Natural killer cell (primary cell): Measurements from ENCODE around the gene ANKH. TPM values are rescaled to one million over a fixed set of nuclear protein-coding genes. Genes with fewer than 3 reads are reported as not detected.
A peak's percentile ranks its signal among the peaks of the same experiment; 100 is the strongest.

Source experiments
- ATAC-seq, 3 donors: fragments of 150-1000 bp in 2 of 3; fragments of 200-7000 bp in 1 of 3; cut with Tn5 transposase; 1 replicate in 1 of 3; 2 replicates in 2 of 3; pipeline ENCODE4 v1.10.0; 2021; ENCODE audit warnings: mild to moderate bottlenecking in 2 of 3, moderate library complexity in 2 of 3
- DNase-seq, 2 donors: peaks; one replicate each; pipeline versions ENCODE4 v3.0.0 to v3.0.0-alpha.2; 2013 to 2021; ENCODE audit warnings: mixed read lengths in 1 of 2
- H3K27ac ChIP-seq: one replicate; pipeline ENCODE4 v1.5.1; 2013; ENCODE audit warnings: mild to moderate bottlenecking, low read length
- H3K27me3 ChIP-seq: one replicate; pipeline ENCODE4 v1.6.1; 2013; ENCODE audit warnings: low read length; ENCODE audit not compliant: control insufficient read depth, insufficient read depth
- H3K36me3 ChIP-seq: one replicate; pipeline ENCODE4 v1.6.1; 2013; ENCODE audit warnings: low read length; ENCODE audit not compliant: control insufficient read depth, insufficient read depth
- H3K4me1 ChIP-seq: one replicate; pipeline ENCODE4 v1.6.1; 2013; ENCODE audit warnings: low read length; ENCODE audit not compliant: control insufficient read depth, insufficient read depth
- H3K4me3 ChIP-seq: one replicate; pipeline ENCODE4 v1.5.1; 2013; ENCODE audit warnings: low read length
- H3K9me3 ChIP-seq: one replicate; pipeline ENCODE4 v1.6.1; 2013; ENCODE audit warnings: low read length; ENCODE audit not compliant: control insufficient read depth, insufficient read depth
- H3K27ac Mint-ChIP-seq, 2 donors: one replicate each; pipeline ENCODE4 v1.8.0; 2022; ENCODE audit warnings: mild to moderate bottlenecking in 2 of 2, mixed read lengths in 2 of 2, moderate library complexity in 1 of 2
- H3K27me3 Mint-ChIP-seq, 2 donors: one replicate each; pipeline ENCODE4 v1.8.0; 2022; ENCODE audit warnings: low read depth in 2 of 2, mixed read lengths in 2 of 2
- H3K36me3 Mint-ChIP-seq: one replicate; pipeline ENCODE4 v1.8.0; 2022; ENCODE audit warnings: mixed read lengths
- H3K4me1 Mint-ChIP-seq, 2 donors: one replicate each; pipeline ENCODE4 v1.8.0; 2022; ENCODE audit warnings: mixed read lengths in 2 of 2
- H3K4me3 Mint-ChIP-seq: one replicate; pipeline ENCODE4 v1.8.0; 2022; ENCODE audit warnings: mild to moderate bottlenecking, moderate library complexity, mixed read lengths
- H3K9me3 Mint-ChIP-seq, 2 donors: one replicate each; pipeline ENCODE4 v1.8.0; 2022; ENCODE audit warnings: mixed read lengths in 2 of 2
- WGBS: methylation state at CpG from one replicate; pipeline ENCODE4 v1.1.7; 2013; ENCODE audit warnings: missing lambda C conversion rate; ENCODE audit not compliant: insufficient coverage; 5-methylcytosine and 5-hydroxymethylcytosine counted together
- intact Hi-C: fragments of 100-400 bp; cut with micrococcal nuclease; formaldehyde crosslinking; loops from one replicate; pipeline ENCODE4 v1.14.2; 2022
- total RNA-seq, 4 donors: library from RNA; stranded (reverse); fragments of 120-200 nt in 1 of 4; gene quantifications; one replicate each; pipeline versions ENCODE4 v1.2.3 to v1.2.4, GENCODE V29; 2013 to 2022
- TF ChIP-seq, protein P1 (sequence below): fragments of 200-600 bp; IDR thresholded peaks from one replicate; pipeline ENCODE4 v1.8.0; 2022; ENCODE audit warnings: antibody characterized with exemption

ANKH gene
- total RNA-seq, 3 donors from 2014 or later (not counting 1 experiment from before 2014, with no cell fraction given) = 52.9 to 78.0 (median 63.8) TPM

DNA sequence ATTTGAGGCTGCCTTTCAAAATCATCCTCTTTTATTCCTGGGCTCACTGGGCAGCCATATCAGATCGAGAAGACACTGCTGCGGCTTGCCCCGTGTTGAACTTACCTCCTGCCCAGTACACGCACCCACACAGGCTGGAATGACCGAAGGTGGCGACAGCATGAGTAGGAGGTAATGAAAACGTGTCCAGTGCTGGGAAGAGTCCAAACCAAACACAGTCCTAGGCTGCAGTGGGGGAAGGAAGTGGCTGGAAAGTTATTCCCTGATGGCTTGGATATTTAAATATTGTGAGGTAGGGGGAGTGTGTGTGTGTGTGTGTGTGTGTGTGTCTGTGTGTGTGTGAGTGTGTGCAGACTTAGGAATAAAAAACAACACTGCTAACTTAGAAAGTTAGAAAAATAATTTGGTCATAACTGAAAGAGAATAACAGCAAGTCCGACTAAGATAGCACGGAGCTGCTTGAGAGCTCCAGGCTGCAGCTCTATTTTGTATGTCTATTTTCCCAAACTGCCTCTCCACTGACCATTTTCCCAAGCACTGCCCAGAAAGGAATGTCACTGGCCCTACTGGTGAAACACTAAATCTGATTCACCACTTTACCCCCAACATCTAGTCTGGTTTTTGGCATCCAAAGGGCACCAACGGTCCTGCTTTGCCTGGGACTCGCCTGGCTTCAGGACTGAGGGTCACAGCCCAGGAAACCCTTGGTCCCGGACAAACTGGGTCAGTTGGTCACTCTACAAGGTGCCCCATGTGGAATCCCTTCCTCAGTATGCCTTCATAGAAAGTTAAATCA lies 41.2 kb downstream of the ANKH start:
- H3K4me3 Mint-ChIP-seq = no peak overlapping the region
- no peaks in the 10 kb centered on the region for H3K27me3 Mint-ChIP-seq
- TF ChIP-seq, protein P1, sequence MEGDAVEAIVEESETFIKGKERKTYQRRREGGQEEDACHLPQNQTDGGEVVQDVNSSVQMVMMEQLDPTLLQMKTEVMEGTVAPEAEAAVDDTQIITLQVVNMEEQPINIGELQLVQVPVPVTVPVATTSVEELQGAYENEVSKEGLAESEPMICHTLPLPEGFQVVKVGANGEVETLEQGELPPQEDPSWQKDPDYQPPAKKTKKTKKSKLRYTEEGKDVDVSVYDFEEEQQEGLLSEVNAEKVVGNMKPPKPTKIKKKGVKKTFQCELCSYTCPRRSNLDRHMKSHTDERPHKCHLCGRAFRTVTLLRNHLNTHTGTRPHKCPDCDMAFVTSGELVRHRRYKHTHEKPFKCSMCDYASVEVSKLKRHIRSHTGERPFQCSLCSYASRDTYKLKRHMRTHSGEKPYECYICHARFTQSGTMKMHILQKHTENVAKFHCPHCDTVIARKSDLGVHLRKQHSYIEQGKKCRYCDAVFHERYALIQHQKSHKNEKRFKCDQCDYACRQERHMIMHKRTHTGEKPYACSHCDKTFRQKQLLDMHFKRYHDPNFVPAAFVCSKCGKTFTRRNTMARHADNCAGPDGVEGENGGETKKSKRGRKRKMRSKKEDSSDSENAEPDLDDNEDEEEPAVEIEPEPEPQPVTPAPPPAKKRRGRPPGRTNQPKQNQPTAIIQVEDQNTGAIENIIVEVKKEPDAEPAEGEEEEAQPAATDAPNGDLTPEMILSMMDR = no peak
- H3K4me3 ChIP-seq = no peak overlapping the region
- WGBS = 95% methylated on average over 12 of the region's 12 CpGs
- H3K9me3 Mint-ChIP-seq = no peaks in the 10 kb centered on the region
- H3K36me3 ChIP-seq = no peaks in the 10 kb centered on the region
- H3K4me1 ChIP-seq = no peaks in the 10 kb centered on the region
- peaks cover 19 to 23% of the 10 kb centered on the region in 2 donors for H3K4me1 Mint-ChIP-seq
- H3K27me3 ChIP-seq = no peaks in the 10 kb centered on the region
- DNase-seq (no peak), ATAC-seq (peak in 1 of 3 donors; percentile 30)
- no peak overlapping the region for H3K27ac ChIP-seq
- H3K36me3 Mint-ChIP-seq = no peaks in the 10 kb centered on the region
- H3K9me3 ChIP-seq = no peaks in the 10 kb centered on the region
- no peak overlapping the region for H3K27ac Mint-ChIP-seq
- intact Hi-C loops = no loop called here

DNA sequence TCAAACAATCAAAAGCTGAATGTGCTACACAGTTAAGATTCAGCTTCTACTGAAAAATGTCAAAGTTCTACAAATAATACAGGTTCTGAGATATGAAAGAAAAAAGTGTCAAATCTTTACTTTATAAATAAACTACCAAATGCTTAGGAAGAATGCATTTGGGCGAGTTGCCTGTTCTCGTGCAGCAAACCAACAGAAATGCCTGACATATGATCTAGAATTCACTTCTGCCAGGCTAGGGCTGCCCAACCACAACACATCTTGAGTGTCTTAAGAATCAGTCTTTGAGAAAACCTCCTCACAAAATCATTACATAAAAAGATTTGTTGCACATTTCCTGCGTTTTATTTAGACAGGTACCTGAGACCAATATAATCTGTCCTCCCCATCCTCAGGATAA lies 42.2 kb downstream of the ANKH start:
- no peaks in the 10 kb centered on the region for H3K36me3 ChIP-seq
- no peaks in the 10 kb centered on the region for H3K27me3 ChIP-seq
- H3K4me3 ChIP-seq = no peak overlapping the region
- DNase-seq = no peak
- no peak overlapping the region for H3K27ac ChIP-seq
- TF ChIP-seq, protein P1 = no peak
- no peak overlapping the region for H3K4me3 Mint-ChIP-seq
- H3K9me3 ChIP-seq = no peaks in the 10 kb centered on the region
- intact Hi-C loops = no loop called here
- WGBS = 88% methylated on average over 3 of the region's 3 CpGs
- H3K4me1 ChIP-seq = no peaks in the 10 kb centered on the region
- no peak overlapping the region for H3K27ac Mint-ChIP-seq
- peaks cover 18 to 27% of the 10 kb centered on the region in 2 donors for H3K4me1 Mint-ChIP-seq
- no peaks in the 10 kb centered on the region for H3K27me3 Mint-ChIP-seq
- no peaks in the 10 kb centered on the region for H3K36me3 Mint-ChIP-seq
- H3K9me3 Mint-ChIP-seq = no peaks in the 10 kb centered on the region
- no peak for ATAC-seq

DNA sequence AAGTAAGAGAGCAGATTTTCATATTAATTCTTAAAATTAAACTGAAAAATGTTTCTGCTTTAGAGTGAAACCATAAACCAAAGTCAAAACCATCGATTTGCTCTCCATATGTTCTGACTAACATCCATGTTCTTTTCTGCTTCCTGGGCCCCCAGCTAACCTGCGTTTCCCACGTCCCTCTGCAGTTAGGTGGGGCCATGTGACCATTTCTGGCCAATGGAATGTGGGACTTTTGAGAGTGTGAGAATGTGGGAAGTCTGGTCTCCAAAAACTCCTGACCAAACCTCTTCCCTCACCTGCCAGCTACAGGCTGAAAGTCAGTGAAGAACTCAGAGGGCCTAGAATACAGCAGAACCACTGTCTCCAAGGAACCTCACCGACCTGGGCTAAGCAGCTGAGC lies 44.9 kb downstream of the ANKH start:
- Histone ChIP-seq H3K9me3 (no peaks in the 10 kb centered on the region), H3K4me1 (no peaks in the 10 kb centered on the region), H3K27me3 (no peaks in the 10 kb centered on the region), H3K27ac (no peak overlapping the region), H3K4me3 (no peak overlapping the region), H3K36me3 (no peaks in the 10 kb centered on the region)
- peaks cover 18% of the 10 kb centered on the region in 2 donors for H3K4me1 Mint-ChIP-seq
- DNase-seq (no peak), ATAC-seq (no peak)
- H3K36me3 Mint-ChIP-seq = no peaks in the 10 kb centered on the region
- no peaks in the 10 kb centered on the region for H3K9me3 Mint-ChIP-seq
- no peak overlapping the region for H3K27ac Mint-ChIP-seq
- TF ChIP-seq, protein P1 = no peak
- H3K4me3 Mint-ChIP-seq = no peak overlapping the region
- no peaks in the 10 kb centered on the region for H3K27me3 Mint-ChIP-seq
- 96% methylated on average over 4 of the region's 4 CpGs for WGBS
- intact Hi-C loops = no loop called here

DNA sequence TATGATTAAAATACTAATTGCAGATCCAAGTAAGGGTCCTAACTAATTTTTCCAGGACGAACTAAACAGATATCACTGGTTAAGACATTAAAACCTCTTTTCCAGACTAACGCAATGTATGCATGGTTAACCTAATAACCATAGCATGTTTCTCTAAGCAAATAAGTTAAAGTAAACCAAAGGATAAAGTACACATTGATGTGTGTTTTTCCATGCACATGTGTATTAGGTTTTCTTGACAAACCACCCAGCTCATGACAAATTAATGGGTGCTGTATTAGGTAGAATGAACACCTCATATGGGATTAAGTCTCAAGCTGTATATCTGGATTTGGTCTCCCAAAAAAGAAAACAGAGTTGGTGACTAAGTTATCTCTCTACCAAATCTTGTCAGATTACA lies 45.6 kb downstream of the ANKH start:
- H3K4me1 Mint-ChIP-seq = peaks cover 13 to 18% of the 10 kb centered on the region in 2 donors
- no peaks in the 10 kb centered on the region for H3K27me3 ChIP-seq
- ATAC-seq (no peak), DNase-seq (no peak)
- TF ChIP-seq, protein P1 = no peak
- H3K4me1 ChIP-seq = no peaks in the 10 kb centered on the region
- H3K27ac ChIP-seq = no peak overlapping the region
- H3K9me3 ChIP-seq = no peaks in the 10 kb centered on the region
- no peaks in the 10 kb centered on the region for H3K36me3 ChIP-seq
- H3K9me3 Mint-ChIP-seq = no peaks in the 10 kb centered on the region
- H3K27ac Mint-ChIP-seq = no peak overlapping the region
- no peaks in the 10 kb centered on the region for H3K27me3 Mint-ChIP-seq
- WGBS = 80% methylated on average over 2 of the region's 2 CpGs
- no peak overlapping the region for H3K4me3 ChIP-seq
- intact Hi-C loops = no loop called here
- H3K4me3 Mint-ChIP-seq = no peak overlapping the region
- H3K36me3 Mint-ChIP-seq = no peaks in the 10 kb centered on the region
